ENCODE data around the gene SCARB1. TPM values are rescaled to one million over a fixed set of nuclear protein-coding genes. Genes with fewer than 3 reads are reported as not detected.

SCARB1 gene
- total and polyA plus RNA-seq, 9 donors = 7.3 to 35.5 (median 25.7) TPM

GRCh38 chr12:124854637-124855184 lies 9.0 kb downstream of the SCARB1 start:
- peaks cover 23% of the 10 kb centered on the region for H3K4me1 ChIP-seq (ENCODE audit: control insufficient read depth, insufficient read depth, low read length)
- H3K36me3 ChIP-seq (ENCODE audit: control insufficient read depth, insufficient read depth, low read length) = peaks cover 6% of the 10 kb centered on the region
- no peak overlapping the region for H3K27ac ChIP-seq (ENCODE audit: low read length)
- H3K4me3 ChIP-seq (ENCODE audit: low read length) = no peak overlapping the region
- no peaks in the 10 kb centered on the region for H3K27me3 ChIP-seq (ENCODE audit: control insufficient read depth, insufficient read depth, low read length)
- 93% methylated on average over 11 of the region's 11 CpGs for WGBS (ENCODE audit: insufficient coverage)
- no peaks in the 10 kb centered on the region for H3K9me3 ChIP-seq (replicated peaks; ENCODE audit: control insufficient read depth, low read depth, low read length)
- DNase-seq = no peak

DNA sequence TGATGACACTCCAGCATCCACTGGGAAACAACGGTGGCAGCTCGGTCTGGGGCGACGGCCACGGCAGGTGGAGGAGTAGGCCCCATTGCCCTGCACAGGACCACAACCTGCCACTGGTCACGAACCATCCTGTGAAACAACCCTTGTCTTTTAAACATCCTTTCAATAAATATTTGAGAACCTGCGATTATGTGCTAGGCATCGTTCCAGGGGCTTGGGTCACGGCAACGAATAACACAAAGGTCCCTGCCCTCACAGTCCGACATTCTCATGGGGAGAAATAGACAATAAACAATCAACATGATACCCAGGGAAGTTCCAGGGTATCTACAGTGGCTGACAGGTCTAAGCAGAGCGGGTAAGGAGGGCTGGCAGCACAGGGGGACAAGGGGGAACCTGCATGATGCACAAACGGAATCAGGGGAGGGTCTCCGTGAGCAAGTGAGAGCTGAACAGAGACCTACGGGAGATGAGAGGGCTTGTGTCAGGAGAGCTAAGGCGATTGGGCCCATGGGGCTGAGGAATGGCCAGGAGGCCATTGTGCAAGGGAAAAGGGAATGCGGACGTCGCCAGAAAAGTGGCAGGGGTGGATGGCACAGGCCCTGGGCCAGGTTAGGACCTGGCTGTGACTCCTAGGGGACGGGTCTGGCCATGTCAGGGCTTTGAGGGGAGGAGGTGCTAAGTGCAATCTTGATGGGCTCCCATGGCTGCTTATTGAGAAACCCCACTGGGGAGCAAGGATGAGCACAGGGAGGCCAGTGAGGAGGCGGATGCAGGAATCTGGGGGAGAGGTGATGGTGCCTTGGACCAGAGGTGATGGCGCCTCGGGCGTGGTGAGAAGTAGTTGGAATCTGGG lies 9.7 kb downstream of the SCARB1 start:
- Histone ChIP-seq H3K4me3 (ENCODE audit: low read length) (no peak overlapping the region), H3K27me3 (ENCODE audit: control insufficient read depth, insufficient read depth, low read length) (no peaks in the 10 kb centered on the region), H3K27ac (ENCODE audit: low read length) (no peak overlapping the region), H3K36me3 (ENCODE audit: control insufficient read depth, insufficient read depth, low read length) (peaks cover 3% of the 10 kb centered on the region), H3K9me3 (replicated peaks; ENCODE audit: control insufficient read depth, low read depth, low read length) (no peaks in the 10 kb centered on the region), H3K4me1 (ENCODE audit: control insufficient read depth, insufficient read depth, low read length) (peaks cover 27% of the 10 kb centered on the region)
- 83% methylated on average over 20 of the region's 24 CpGs for WGBS (ENCODE audit: insufficient coverage)
- no peak for DNase-seq

GRCh38 chr12:124852911-124853427 lies 10.7 kb downstream of the SCARB1 start:
- WGBS (ENCODE audit: insufficient coverage) = 64% methylated on average over 6 of the region's 11 CpGs
- DNase-seq = no peak
- Histone ChIP-seq H3K9me3 (replicated peaks; ENCODE audit: control insufficient read depth, low read depth, low read length) (no peaks in the 10 kb centered on the region), H3K4me3 (ENCODE audit: low read length) (no peak overlapping the region), H3K27me3 (ENCODE audit: control insufficient read depth, insufficient read depth, low read length) (no peaks in the 10 kb centered on the region), H3K27ac (ENCODE audit: low read length) (no peak overlapping the region), H3K4me1 (ENCODE audit: control insufficient read depth, insufficient read depth, low read length) (peaks cover 31% of the 10 kb centered on the region), H3K36me3 (ENCODE audit: control insufficient read depth, insufficient read depth, low read length) (peaks cover 3% of the 10 kb centered on the region)

DNA sequence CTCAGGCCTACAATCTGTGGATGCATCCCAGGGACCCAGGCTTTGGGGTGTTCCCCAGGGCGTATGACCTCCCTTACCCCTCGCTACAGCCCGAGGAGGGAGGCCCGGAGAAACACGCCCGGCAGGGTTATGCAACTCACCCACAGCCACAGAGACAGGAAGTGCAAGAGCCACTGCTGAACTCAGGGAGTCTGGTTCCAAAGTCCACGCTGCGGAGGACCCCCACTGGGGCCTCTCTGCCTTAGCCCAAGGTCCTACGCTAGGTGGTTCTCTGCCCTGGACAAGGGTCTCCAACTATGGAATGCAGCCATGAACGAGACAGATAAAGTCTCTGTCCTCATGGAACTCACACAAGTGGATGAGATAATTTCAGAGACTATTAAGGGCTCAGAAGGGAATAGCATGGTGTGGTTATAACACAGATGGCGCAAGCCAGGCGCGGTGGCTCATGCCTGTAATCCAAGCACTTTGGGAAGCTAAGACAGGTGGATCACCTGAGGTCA lies 11.3 kb downstream of the SCARB1 start:
- H3K27me3 ChIP-seq (ENCODE audit: control insufficient read depth, insufficient read depth, low read length) = no peaks in the 10 kb centered on the region
- H3K4me1 ChIP-seq (ENCODE audit: control insufficient read depth, insufficient read depth, low read length) = peaks cover 36% of the 10 kb centered on the region
- 44% methylated on average over 10 of the region's 13 CpGs for WGBS (ENCODE audit: insufficient coverage)
- no peak overlapping the region for H3K27ac ChIP-seq (ENCODE audit: low read length)
- H3K36me3 ChIP-seq (ENCODE audit: control insufficient read depth, insufficient read depth, low read length) = no peaks in the 10 kb centered on the region
- no peak for DNase-seq
- H3K4me3 ChIP-seq (ENCODE audit: low read length) = no peak overlapping the region
- H3K9me3 ChIP-seq (replicated peaks; ENCODE audit: control insufficient read depth, low read depth, low read length) = no peaks in the 10 kb centered on the region

DNA sequence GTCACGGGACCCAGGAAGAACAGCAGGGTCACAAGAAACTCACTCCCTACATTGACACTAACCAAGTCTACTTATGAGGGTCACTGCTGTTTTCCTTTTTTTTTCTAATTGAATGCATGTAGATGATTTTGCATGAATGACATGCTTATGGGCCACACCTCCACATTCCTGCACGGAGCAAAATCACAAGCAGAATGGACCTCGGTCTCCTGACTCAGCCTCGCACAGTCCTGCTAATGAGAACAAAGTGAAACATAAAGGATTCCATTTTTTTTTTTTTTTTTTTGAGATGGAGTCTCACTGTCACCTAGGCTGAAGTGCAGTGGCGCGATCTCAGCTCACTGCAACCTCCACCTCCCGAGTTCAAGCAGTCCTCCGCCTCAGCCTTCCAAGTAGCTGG lies 12.3 kb downstream of the SCARB1 start:
- Histone ChIP-seq H3K36me3 (ENCODE audit: control insufficient read depth, insufficient read depth, low read length) (no peaks in the 10 kb centered on the region), H3K4me3 (ENCODE audit: low read length) (no peak overlapping the region), H3K27me3 (ENCODE audit: control insufficient read depth, insufficient read depth, low read length) (no peaks in the 10 kb centered on the region), H3K9me3 (replicated peaks; ENCODE audit: control insufficient read depth, low read depth, low read length) (no peaks in the 10 kb centered on the region), H3K4me1 (ENCODE audit: control insufficient read depth, insufficient read depth, low read length) (peaks cover 38% of the 10 kb centered on the region), H3K27ac (ENCODE audit: low read length) (no peak overlapping the region)
- no peak for DNase-seq
- 100% methylated on average over 1 of the region's 8 CpGs for WGBS (ENCODE audit: insufficient coverage)

DNA sequence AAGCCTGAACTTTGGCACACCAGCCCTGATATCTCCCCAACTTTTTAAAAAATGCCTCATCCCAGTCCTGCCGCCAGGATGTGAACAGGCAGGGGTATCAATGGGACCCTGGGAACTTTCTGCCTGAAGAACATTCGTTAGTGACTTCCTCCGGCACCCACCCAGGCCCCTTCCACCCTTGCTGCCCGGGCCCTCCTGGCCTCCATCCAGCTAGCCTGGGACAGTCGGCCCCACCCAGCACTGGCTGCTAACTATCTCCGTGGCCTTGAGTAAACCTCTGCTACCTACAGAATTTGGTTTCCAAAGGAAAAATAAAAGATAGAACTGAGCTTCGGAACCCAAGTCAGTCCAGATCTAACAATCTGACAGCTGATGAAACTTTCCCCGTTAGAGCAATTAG lies 14.3 kb downstream of the SCARB1 start:
- peaks cover 22% of the 10 kb centered on the region for H3K4me1 ChIP-seq (ENCODE audit: control insufficient read depth, insufficient read depth, low read length)
- H3K4me3 ChIP-seq (ENCODE audit: low read length) = no peak overlapping the region
- H3K27me3 ChIP-seq (ENCODE audit: control insufficient read depth, insufficient read depth, low read length) = no peaks in the 10 kb centered on the region
- no peak for DNase-seq
- WGBS (ENCODE audit: insufficient coverage) = 66% methylated on average over 7 of the region's 8 CpGs
- no peaks in the 10 kb centered on the region for H3K9me3 ChIP-seq (replicated peaks; ENCODE audit: control insufficient read depth, low read depth, low read length)
- H3K36me3 ChIP-seq (ENCODE audit: control insufficient read depth, insufficient read depth, low read length) = no peaks in the 10 kb centered on the region
- H3K27ac ChIP-seq (ENCODE audit: low read length) = no peak overlapping the region

DNA sequence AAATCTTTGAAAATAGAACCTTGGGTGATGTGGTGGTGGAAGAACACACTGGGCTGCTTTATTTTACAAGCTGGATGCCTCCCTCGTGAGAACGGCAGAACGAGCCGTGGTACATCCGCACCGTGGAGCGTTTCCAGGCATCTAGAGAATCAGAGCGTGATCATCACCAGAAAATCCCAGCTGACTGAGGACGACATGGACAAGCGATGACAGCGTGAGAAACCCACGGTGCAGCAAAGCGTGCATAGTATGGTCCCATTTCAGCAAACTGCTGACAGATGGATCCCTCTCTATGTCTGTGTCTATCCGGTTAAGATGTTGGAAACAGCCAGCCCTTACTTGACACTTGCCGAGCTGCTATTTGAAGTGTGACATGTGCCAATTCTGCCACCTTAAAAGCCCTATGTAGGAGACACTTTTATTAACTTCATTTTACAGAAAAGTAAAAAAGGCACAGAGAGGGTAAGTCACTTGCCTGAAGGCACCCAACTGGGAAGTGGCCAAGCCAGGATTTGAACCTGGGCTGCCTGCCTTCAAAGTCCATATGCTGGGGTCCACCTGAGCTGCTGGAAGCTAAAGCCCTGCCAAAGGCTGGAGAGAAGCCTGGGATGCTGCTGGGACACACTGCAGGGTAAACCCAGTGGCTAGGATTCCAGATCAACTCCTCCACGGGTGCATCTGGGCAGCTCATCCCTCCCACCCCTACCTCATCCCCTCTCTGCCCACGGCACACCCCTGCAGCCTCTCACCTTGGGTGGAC lies 14.9 kb downstream of the SCARB1 start:
- no peak overlapping the region for H3K4me3 ChIP-seq (ENCODE audit: low read length)
- H3K27me3 ChIP-seq (ENCODE audit: control insufficient read depth, insufficient read depth, low read length) = no peaks in the 10 kb centered on the region
- DNase-seq = no peak
- H3K4me1 ChIP-seq (ENCODE audit: control insufficient read depth, insufficient read depth, low read length) = peaks cover 21% of the 10 kb centered on the region
- H3K36me3 ChIP-seq (ENCODE audit: control insufficient read depth, insufficient read depth, low read length) = no peaks in the 10 kb centered on the region
- H3K9me3 ChIP-seq (replicated peaks; ENCODE audit: control insufficient read depth, low read depth, low read length) = no peaks in the 10 kb centered on the region
- WGBS (ENCODE audit: insufficient coverage) = 67% methylated on average over 16 of the region's 17 CpGs
- H3K27ac ChIP-seq (ENCODE audit: low read length) = no peak overlapping the region

GRCh38 chr12:124847113-124848074 lies 16.3 kb downstream of the SCARB1 start:
- WGBS (ENCODE audit: insufficient coverage) = 57% methylated on average over 6 of the region's 12 CpGs

More at GRCh38 chr12:124847113-124848074, 16.3 kb downstream of the SCARB1 start:
- no peak overlapping the region for H3K4me3 ChIP-seq (ENCODE audit: low read length)
- no peaks in the 10 kb centered on the region for H3K9me3 ChIP-seq (replicated peaks; ENCODE audit: control insufficient read depth, low read depth, low read length)
- H3K27me3 ChIP-seq (ENCODE audit: control insufficient read depth, insufficient read depth, low read length) = no peaks in the 10 kb centered on the region
- no peak overlapping the region for H3K27ac ChIP-seq (ENCODE audit: low read length)
- peaks cover 34% of the 10 kb centered on the region for H3K4me1 ChIP-seq (ENCODE audit: control insufficient read depth, insufficient read depth, low read length)
- H3K36me3 ChIP-seq (ENCODE audit: control insufficient read depth, insufficient read depth, low read length) = no peaks in the 10 kb centered on the region
- peak; percentile 56 for DNase-seq

Data from muscle of leg (tissue), 11 donors.